DMS114 treated with DMSO at 0.1 percent for 48 hours (cell line): ENCODE results near the gene RBBP8NL.
"Not testable (repeated sequence)": the region's sequence is repeated elsewhere in the genome, so short reads cannot be mapped to it uniquely, and the experiment has no call there.

Source experiments
- DNase-seq: peaks from one replicate; lab custom pipeline; 2025; ENCODE audit not compliant: unreplicated experiment; lab: John Stamatoyannopoulos, UW

The RBBP8NL gene

GRCh38 chr20:62376112-62377063 is 51.0 kb downstream of the RBBP8NL start:
- no peak for DNase-seq

GRCh38 chr20:62374331-62375152 is 52.8 kb downstream of the RBBP8NL start:
- DNase-seq, result no peak

- DNase-seq, result not testable (repeated sequence)
These were observed 53.6 kb downstream of the RBBP8NL start for GRCh38 chr20:62373631-62374179.

- DNase-seq, result no peak
These were observed 55.0 kb downstream of the RBBP8NL start for GRCh38 chr20:62372042-62372993.

GRCh38 chr20:62371588-62372041 is 55.7 kb downstream of the RBBP8NL start:
- no peak for DNase-seq

GRCh38 chr20:62370807-62371587 is 56.3 kb downstream of the RBBP8NL start:
- DNase-seq, result no peak

GRCh38 chr20:62370115-62370806 is 57.1 kb downstream of the RBBP8NL start:
- no peak for DNase-seq

GRCh38 chr20:62369815-62370114 is 57.6 kb downstream of the RBBP8NL start:
- no peak for DNase-seq

- DNase-seq, result no peak
These were observed 58.1 kb downstream of the RBBP8NL start for GRCh38 chr20:62368976-62369814.

GRCh38 chr20:62368392-62368975 is 58.9 kb downstream of the RBBP8NL start:
- DNase-seq, result no peak

GRCh38 chr20:62367633-62368391 is 59.5 kb downstream of the RBBP8NL start:
- DNase-seq, result no peak

GRCh38 chr20:62367136-62367632 is 60.2 kb downstream of the RBBP8NL start, which contains the start of gene LAMA5:
Gene LAMA5 (minus strand): TSS chr20:62367312. CDS start chr20:62367245, 67 bp downstream.
- no peak for DNase-seq

- no peak for DNase-seq
These were observed 60.8 kb downstream of the RBBP8NL start for GRCh38 chr20:62366370-62367135.

- no peak for DNase-seq
These were observed 61.4 kb downstream of the RBBP8NL start for GRCh38 chr20:62365814-62366369.

GRCh38 chr20:62364911-62365736 is 62.2 kb downstream of the RBBP8NL start:
- DNase-seq, result no peak
